IMR-90 (cell line): ENCODE data around the gene BCL2. TPM values are rescaled to one million over a fixed set of nuclear protein-coding genes. Genes with fewer than 3 reads are reported as not detected.

Experiments
- ATAC-seq: fragments of 200-7000 bp; cut with Tn5 transposase; 2 replicates; pipeline ENCODE4 v1.9.1; 2020; ENCODE audit warnings: low read depth, mild to moderate bottlenecking, moderate library complexity
- BruUV-seq: library from RNA; stranded (reverse); fragments of 400-500 nt; replicated peaks from 2 replicates; lab custom pipeline; 2021; lab: Mats Ljungman, UMichigan
- CTCF ChIA-PET: fragments of 300-600 bp; formaldehyde crosslinking; extraction: SDS; loops from one replicate; lab custom pipeline; 2021; ENCODE audit warnings: antibody characterized with exemption; lab: Yijun Ruan, JAX
- POLR2A ChIA-PET: fragments of 300-600 bp; sonication (Branson Sonifier 250); formaldehyde crosslinking; loops from one replicate; lab custom pipeline; 2022; ENCODE audit warnings: antibody characterized with exemption; ENCODE audit not compliant: unreplicated experiment; lab: Charles Lee
- DNase-seq: peaks from one replicate; pipeline ENCODE4 v3.0.0; 2013
- H2AFZ ChIP-seq: replicated peaks from 2 replicates; pipeline ENCODE3; 2013; ENCODE audit warnings: low read length, mild to moderate bottlenecking; ENCODE audit not compliant: poor library complexity
- H2AK5ac ChIP-seq: 2 replicates; pipeline ENCODE4 v1.6.1; 2013; ENCODE audit warnings: low read depth, low read length, inconsistent platforms
- H2AK9ac ChIP-seq: replicated peaks from 2 replicates; pipeline ENCODE3; 2013; ENCODE audit warnings: mild to moderate bottlenecking, low read depth, low read length, moderate library complexity; ENCODE audit not compliant: poor library complexity
- H2BK120ac ChIP-seq: 2 replicates; pipeline ENCODE4 v1.6.1; 2013; ENCODE audit warnings: low read depth, low read length, inconsistent platforms
- H2BK15ac ChIP-seq: 3 replicates; pipeline ENCODE4 v1.6.1; 2013; ENCODE audit warnings: low read depth, low read length, inconsistent platforms
- H2BK20ac ChIP-seq: 2 replicates; pipeline ENCODE4 v1.6.1; 2013; ENCODE audit warnings: low read depth, mild to moderate bottlenecking, inconsistent platforms, low read length, moderate library complexity
- H2BK5ac ChIP-seq: 2 replicates; pipeline ENCODE4 v1.6.1; 2013; ENCODE audit warnings: mild to moderate bottlenecking, low read depth, low read length, inconsistent platforms; ENCODE audit not compliant: poor library complexity, severe bottlenecking
- H3K14ac ChIP-seq: replicated peaks from 2 replicates; pipeline ENCODE4 v1.6.1; 2013; ENCODE audit warnings: low read depth, low read length, inconsistent platforms
- H3K18ac ChIP-seq: 2 replicates; pipeline ENCODE4 v1.6.1; 2013; ENCODE audit warnings: low read depth, low read length, control low read depth
- H3K23ac ChIP-seq: 2 replicates; pipeline ENCODE4 v1.6.1; 2013; ENCODE audit warnings: low read depth, low read length, inconsistent platforms
- H3K27ac ChIP-seq: 2 replicates; pipeline ENCODE4 v1.5.1; 2013; ENCODE audit warnings: mild to moderate bottlenecking, control low read depth, low read length; ENCODE audit not compliant: insufficient read depth
- H3K27me3 ChIP-seq: 2 replicates; pipeline ENCODE4 v1.6.1; 2013; ENCODE audit warnings: low read length; ENCODE audit not compliant: control insufficient read depth, insufficient read depth
- H3K36me3 ChIP-seq: 2 replicates; pipeline ENCODE4 v1.6.1; 2013; ENCODE audit warnings: low read length, mixed read lengths; ENCODE audit not compliant: control insufficient read depth, insufficient read depth
- H3K4ac ChIP-seq: 2 replicates; pipeline ENCODE4 v1.6.1; 2013; ENCODE audit warnings: low read depth, low read length, inconsistent platforms
- H3K4me1 ChIP-seq: 2 replicates; pipeline ENCODE4 v1.6.1; 2013; ENCODE audit warnings: low read length, mixed read lengths; ENCODE audit not compliant: control insufficient read depth, insufficient read depth
- H3K4me2 ChIP-seq: 2 replicates; pipeline ENCODE4 v1.6.1; 2013; ENCODE audit warnings: low read depth, mild to moderate bottlenecking, control low read depth, low read length, moderate library complexity
- H3K4me3 ChIP-seq: 2 replicates; pipeline ENCODE4 v1.5.1; 2013; ENCODE audit warnings: low read depth, mild to moderate bottlenecking, control low read depth, low read length, moderate library complexity; ENCODE audit not compliant: insufficient read depth
- H3K56ac ChIP-seq: 2 replicates; pipeline ENCODE4 v1.6.1; 2013; ENCODE audit warnings: low read length, inconsistent platforms; ENCODE audit not compliant: insufficient read depth; ENCODE audit errors: extremely low read depth
- H3K79me1 ChIP-seq, 2 experiments: 2 replicates each; pipeline ENCODE4 v1.6.1; 2013; ENCODE audit warnings: low read length in 2 of 2, inconsistent platforms in 1 of 2, low read depth in 1 of 2
- H3K9ac ChIP-seq: 2 replicates; pipeline ENCODE4 v1.6.1; 2013; ENCODE audit warnings: low read depth, low read length, control low read depth
- H3K9me1 ChIP-seq: 2 replicates; pipeline ENCODE4 v1.6.1; 2013; ENCODE audit warnings: low read length, inconsistent platforms; ENCODE audit not compliant: insufficient read depth
- H3K9me3 ChIP-seq: 2 replicates; pipeline ENCODE4 v1.6.1; 2013; ENCODE audit warnings: low read length; ENCODE audit not compliant: control insufficient read depth, insufficient read depth
- H4K20me1 ChIP-seq: 2 replicates; pipeline ENCODE4 v1.6.1; 2013; ENCODE audit warnings: low read length, inconsistent platforms; ENCODE audit not compliant: insufficient read depth
- H4K5ac ChIP-seq: 2 replicates; pipeline ENCODE4 v1.6.1; 2013; ENCODE audit warnings: mild to moderate bottlenecking, low read depth, low read length, control low read depth
- H4K8ac ChIP-seq, 2 experiments: 2 replicates each; pipeline ENCODE4 v1.6.1; 2013; ENCODE audit warnings: low read depth in 2 of 2, low read length in 2 of 2, control low read depth in 1 of 2, inconsistent platforms in 1 of 2
- H4K91ac ChIP-seq: 2 replicates; pipeline ENCODE4 v1.6.1; 2013; ENCODE audit warnings: low read depth, low read length, inconsistent platforms; ENCODE audit not compliant: insufficient read depth
- CEBPB ChIP-seq: IDR thresholded peaks from 2 replicates; pipeline ENCODE4 v1.6.1; 2012; ENCODE audit warnings: low read depth, low read length, improper control_type of control experiment
- CHD1 ChIP-seq: IDR thresholded peaks from 2 replicates; pipeline ENCODE4 v1.6.1; 2012; ENCODE audit warnings: low read depth, low read length, improper control_type of control experiment
- ELK1 ChIP-seq: fragments of 150-350 bp; IDR thresholded peaks from 2 replicates; pipeline ENCODE4 v1.6.1; 2016; ENCODE audit warnings: low read depth, mild to moderate bottlenecking, low read length, moderate library complexity, borderline replicate concordance
- RFX5 ChIP-seq: IDR thresholded peaks from 2 replicates; pipeline ENCODE4 v1.8.0; 2012; ENCODE audit warnings: low read depth, mild to moderate bottlenecking, low read length, moderate library complexity
- whole genome bisulfite sequencing, 2 experiments: methylation state at CpG; one replicate each; pipeline versions ENCODE4 v1.1.5 to v1.1.7; 2013; ENCODE audit warnings: missing lambda C conversion rate in 2 of 2; ENCODE audit not compliant: insufficient read length in 1 of 2; ENCODE audit errors: extremely low coverage in 2 of 2; 5-methylcytosine and 5-hydroxymethylcytosine counted together
- dilution Hi-C: fragments of 300-500 bp; cut with HindIII; formaldehyde crosslinking; loops from one replicate; pipeline ENCODE4 v1.14.3; 2018; ENCODE audit warnings: low sequenced_read_pairs; ENCODE audit not compliant: unreplicated experiment
- in situ Hi-C: fragments of 300-500 bp; cut with MboI; formaldehyde crosslinking; loops from 3 replicates; pipeline ENCODE4 v1.14.3; 2019; ENCODE audit warnings: low sequenced_read_pairs, inconsistent platforms, mixed read lengths
- intact Hi-C: fragments of 100-400 bp; cut with micrococcal nuclease; formaldehyde crosslinking; loops from 2 replicates; pipeline ENCODE4 v1.10.0; 2022
- polyA plus RNA-seq, 3 experiments: library from polyadenylated mRNA; depleted of rRNA; stranded (reverse); fragments of >200 nt; gene quantifications; 2 replicates each; pipeline ENCODE4 v1.2.3, GENCODE V29; 2012; ENCODE audit warnings: low replicate concordance in 1 of 3
- total RNA-seq: library from RNA; depleted of rRNA; stranded (reverse); fragments of >200 nt; gene quantifications from 2 replicates; pipeline ENCODE4 v1.2.3, GENCODE V29; 2012

The BCL2 gene
- total and polyA plus RNA-seq, 2 of the 4 experiments (the other 2 are of a cell fraction), result 0.24 to 0.54 TPM

GRCh38 chr18:63147973-63148372, 171.6 kb downstream of the BCL2 start:
- Histone ChIP-seq H4K91ac (no peak overlapping the region), H4K20me1 (no peaks in the 10 kb centered on the region), H3K27me3 (peaks cover 16% of the 10 kb centered on the region), H2AK9ac (no peak overlapping the region), H3K4me1 (peaks cover 2% of the 10 kb centered on the region; the same call in 1 of the 2 replicates), H3K79me1 (no peaks in the 10 kb centered on the region), H4K5ac (no peak overlapping the region; the same call in 1 of the 2 replicates), H3K56ac (no peak overlapping the region), H3K9me1 (no peaks in the 10 kb centered on the region), H2AFZ (no peak overlapping the region), H3K36me3 (no peaks in the 10 kb centered on the region), H2AK5ac (no peak overlapping the region), H3K18ac (no peak overlapping the region), H3K27ac (no peak overlapping the region), H3K4me2 (no peak overlapping the region), H3K4ac (no peak overlapping the region), H2BK15ac (no peak overlapping the region), H2BK120ac (no peak overlapping the region), H3K9ac (no peak overlapping the region), H3K9me3 (no peaks in the 10 kb centered on the region), H3K4me3 (no peak overlapping the region), H3K14ac (no peak overlapping the region), H2BK5ac (no peak overlapping the region), H4K8ac (no peak overlapping the region), H3K23ac (no peak overlapping the region), H2BK20ac (no peak overlapping the region)
- POLR2A ChIA-PET, result no interaction called here
- CTCF ChIA-PET, result no interaction called here
- DNase-seq (no peak), ATAC-seq (no peak)
- dilution Hi-C loops (no loop called here), intact Hi-C loops (no loop called here), in situ Hi-C loops (no loop called here)
- TF ChIP-seq CEBPB (no peak), ELK1 (no peak), RFX5 (no peak), CHD1 (no peak)
- no TSS peak for BruUV-seq
- WGBS, 2 experiments, result no CpG with 5 or more reads among the region's 6 CpGs
